Smooth muscle cell (in vitro differentiated cells): ENCODE measurements around the gene TFEB. TPM values are rescaled to one million over a fixed set of nuclear protein-coding genes. Genes with fewer than 3 reads are reported as not detected.

Source experiments
- DNase-seq: peaks from one replicate; lab custom pipeline; 2025; ENCODE audit not compliant: unreplicated experiment; lab: John Stamatoyannopoulos, UW
- H2AFZ ChIP-seq: fragments of 200-600 bp; sonication (generic); 2 replicates; pipeline ENCODE4 v1.6.0; 2016; ENCODE audit warnings: antibody characterized with exemption, low read depth, mild to moderate bottlenecking
- H3F3A ChIP-seq: fragments of 200-600 bp; sonication (generic); 2 replicates; pipeline ENCODE4 v1.6.0; 2017; ENCODE audit warnings: antibody characterized with exemption, low read depth
- H3K27ac ChIP-seq: fragments of 200-600 bp; sonication (generic); 2 replicates; pipeline ENCODE4 v1.5.1; 2016; ENCODE audit warnings: low read depth, mild to moderate bottlenecking
- H3K27me3 ChIP-seq: fragments of 200-600 bp; sonication (generic); 2 replicates; pipeline ENCODE4 v1.6.1; 2016; ENCODE audit warnings: low read depth, mild to moderate bottlenecking
- H3K36me3 ChIP-seq: fragments of 200-600 bp; sonication (generic); 2 replicates; pipeline ENCODE4 v1.5.1; 2016; ENCODE audit warnings: low read depth
- H3K4me1 ChIP-seq: fragments of 200-600 bp; sonication (generic); 2 replicates; pipeline ENCODE4 v1.5.1; 2016; ENCODE audit warnings: low read depth
- H3K4me2 ChIP-seq: fragments of 200-600 bp; sonication (generic); 2 replicates; pipeline ENCODE4 v1.6.0; 2016; ENCODE audit warnings: mild to moderate bottlenecking
- H3K4me3 ChIP-seq: fragments of 200-600 bp; sonication (generic); 2 replicates; pipeline ENCODE4 v1.5.1; 2016; ENCODE audit warnings: mild to moderate bottlenecking
- H3K79me2 ChIP-seq: fragments of 200-600 bp; sonication (generic); 2 replicates; pipeline ENCODE4 v1.6.0; 2016; ENCODE audit warnings: low read depth, mild to moderate bottlenecking
- H3K9ac ChIP-seq: fragments of 200-600 bp; sonication (generic); 2 replicates; pipeline ENCODE4 v1.6.0; 2016; ENCODE audit warnings: low read depth
- H3K9me3 ChIP-seq: fragments of 200-600 bp; sonication (generic); replicated peaks from 2 replicates; pipeline ENCODE4 v1.5.1; 2016; ENCODE audit warnings: low read depth
- H4K20me1 ChIP-seq: fragments of 200-600 bp; sonication (generic); 2 replicates; pipeline ENCODE4 v1.6.0; 2016; ENCODE audit warnings: low read depth
- CTCF ChIP-seq: fragments of 200-600 bp; sonication (generic); IDR thresholded peaks from 2 replicates; pipeline ENCODE4 v1.5.1; 2017; ENCODE audit warnings: borderline replicate concordance, mild to moderate bottlenecking, antibody characterized with exemption; ENCODE audit not compliant: insufficient read depth, poor library complexity, severe bottlenecking
- WGBS: methylation state at CpG from one replicate; pipeline ENCODE4 v1.1.7; 2016; ENCODE audit warnings: low lambda C conversion rate; 5-methylcytosine and 5-hydroxymethylcytosine counted together
- polyA plus RNA-seq: library from polyadenylated mRNA; unstranded; fragments of >200 nt; fragmentation: Nextera tagmentation; extraction: Ambion mirVana; gene quantifications from 2 replicates; pipeline ENCODE4 v1.2.1, GENCODE V29; 2016
- total RNA-seq: library from RNA; depleted of rRNA; stranded (reverse); fragments of >200 nt; gene quantifications from 2 replicates; pipeline ENCODE4 v1.2.3, GENCODE V29; 2014

The TFEB gene
- total and polyA plus RNA-seq, 2 experiments from 2014 or later = 15.3 to 15.7 TPM

GRCh38 chr6:41744236-41744787 is 8.9 kb upstream of the TFEB start:
- no peak overlapping the region for H3K4me3 ChIP-seq
- no peaks in the 10 kb centered on the region for H3K79me2 ChIP-seq
- H3K27ac ChIP-seq = no peak overlapping the region
- WGBS = 91% methylated on average over 7 of the region's 7 CpGs
- H3K9ac ChIP-seq = no peak overlapping the region
- H3K36me3 ChIP-seq = no peaks in the 10 kb centered on the region
- DNase-seq = no peak
- no peaks in the 10 kb centered on the region for H3K9me3 ChIP-seq
- no peak for TF ChIP-seq CTCF
- H3F3A ChIP-seq = no peaks in the 10 kb centered on the region
- H4K20me1 ChIP-seq = no peaks in the 10 kb centered on the region
- no peak overlapping the region for H3K4me2 ChIP-seq
- no peaks in the 10 kb centered on the region for H3K27me3 ChIP-seq
- no peaks in the 10 kb centered on the region for H3K4me1 ChIP-seq
- H2AFZ ChIP-seq = no peak overlapping the region

- H3K79me2 ChIP-seq = no peaks in the 10 kb centered on the region
- H2AFZ ChIP-seq = no peak overlapping the region
- no peaks in the 10 kb centered on the region for H3K36me3 ChIP-seq
- TF ChIP-seq CTCF = no peak
- WGBS = 86% methylated on average over 6 of the region's 6 CpGs
- H3K9me3 ChIP-seq = no peaks in the 10 kb centered on the region
- H3F3A ChIP-seq = no peaks in the 10 kb centered on the region
- no peak overlapping the region for H3K4me2 ChIP-seq
- no peaks in the 10 kb centered on the region for H4K20me1 ChIP-seq
- no peak overlapping the region for H3K27ac ChIP-seq
- DNase-seq = no peak
- H3K4me3 ChIP-seq = no peak overlapping the region
- H3K27me3 ChIP-seq = no peaks in the 10 kb centered on the region
- H3K4me1 ChIP-seq = no peaks in the 10 kb centered on the region
- no peak overlapping the region for H3K9ac ChIP-seq
Measured at GRCh38 chr6:41743406-41744235, 8.2 kb upstream of the TFEB start.

- no peaks in the 10 kb centered on the region for H3K79me2 ChIP-seq
- TF ChIP-seq CTCF = no peak
- H3K9ac ChIP-seq = no peak overlapping the region
- no peaks in the 10 kb centered on the region for H3K36me3 ChIP-seq
- 86% methylated on average over 20 of the region's 20 CpGs for whole genome bisulfite sequencing
- no peak overlapping the region for H3K27ac ChIP-seq
- H3K27me3 ChIP-seq = no peaks in the 10 kb centered on the region
- H3F3A ChIP-seq = no peaks in the 10 kb centered on the region
- H3K9me3 ChIP-seq = no peaks in the 10 kb centered on the region
- no peak overlapping the region for H3K4me3 ChIP-seq
- no peak overlapping the region for H2AFZ ChIP-seq
- no peaks in the 10 kb centered on the region for H4K20me1 ChIP-seq
- no peak for DNase-seq
- no peak overlapping the region for H3K4me2 ChIP-seq
- no peaks in the 10 kb centered on the region for H3K4me1 ChIP-seq
Measured at GRCh38 chr6:41741625-41742490, 6.5 kb upstream of the TFEB start.
